Testis (tissue), 3 donors: ENCODE data around the gene ADH1C. TPM values are rescaled to one million over a fixed set of nuclear protein-coding genes. Genes with fewer than 3 reads are reported as not detected.
"Not testable (repeated sequence)": the region's sequence is repeated elsewhere in the genome, so short reads cannot be mapped to it uniquely, and the experiment has no call there.

Experiments
- DNase-seq: peaks from one replicate; pipeline ENCODE4 v3.0.0-alpha.2; 2019
- H3K27ac ChIP-seq, 2 donors: fragments of 200-600 bp; sonication (generic); one replicate each; pipeline ENCODE4 v1.5.1; 2019
- H3K27me3 ChIP-seq: fragments of 200-600 bp; sonication (generic); one replicate; pipeline ENCODE4 v1.5.1; 2019
- H3K36me3 ChIP-seq: fragments of 200-600 bp; sonication (generic); one replicate; pipeline ENCODE4 v1.5.1; 2017; ENCODE audit warnings: low read depth; ENCODE audit errors: missing control alignments
- H3K4me1 ChIP-seq: fragments of 200-600 bp; sonication (generic); one replicate; pipeline ENCODE4 v1.5.1; 2019
- H3K4me3 ChIP-seq, 2 donors: fragments of 200-600 bp; sonication (generic); one replicate each; pipeline ENCODE4 v1.5.1; 2017 to 2019
- H3K9me3 ChIP-seq: fragments of 200-600 bp; sonication (generic); one replicate; pipeline ENCODE4 v1.5.1; 2017
- CTCF ChIP-seq, 3 experiments: fragments of 450-650 bp in 2 of 3; fragments of 200-600 bp in 1 of 3; sonication (generic) in 1 of 3; IDR thresholded peaks; one replicate each; pipeline ENCODE4 v1.5.1; 2016 to 2019; ENCODE audit warnings: antibody characterized with exemption in 3 of 3, mild to moderate bottlenecking in 2 of 3, moderate library complexity in 1 of 3
- POLR2A ChIP-seq: fragments of 450-650 bp; IDR thresholded peaks from one replicate; pipeline ENCODE4 v1.6.1; 2017; ENCODE audit warnings: antibody characterized with exemption, mild to moderate bottlenecking, moderate library complexity
- WGBS, 2 donors: methylation state at CpG; one replicate each; pipeline ENCODE4 v1.1.5; 2018; 5-methylcytosine and 5-hydroxymethylcytosine counted together
- intact Hi-C: fragments of 100-400 bp; cut with DNase I; formaldehyde crosslinking; loops from one replicate; pipeline ENCODE4 v1.15.1; 2023; ENCODE audit warnings: low total_unique reads
- polyA plus RNA-seq: library from polyadenylated mRNA; stranded (reverse); fragments of 350-450 nt; fragmentation: Illumina TruSeq; extraction: RNeasy Lipid Tissue Mini Kit (QIAGEN cat#74804); gene quantifications from one replicate; pipeline ENCODE4 v1.2.3, GENCODE V29; 2014; ENCODE audit warnings: low read depth, low replicate concordance; ENCODE audit not compliant: insufficient read depth
- total RNA-seq, 2 donors: library from RNA; depleted of rRNA; stranded (reverse); fragments of >200 nt; gene quantifications; one replicate each; pipeline ENCODE4 v1.2.3, GENCODE V29; 2016

The ADH1C gene
- total and polyA plus RNA-seq, 3 donors from 2014 or later, result 0.43 to 2.6 (median 2.4) TPM

GRCh38 chr4:99357948-99358347 lies 5.4 kb upstream of the ADH1C start:
- H3K27me3 ChIP-seq, result no peaks in the 10 kb centered on the region
- TF ChIP-seq POLR2A (no peak), CTCF (IDR thresholded peaks at IDR 0.05) (no peak)
- peaks cover 4% of the 10 kb centered on the region for H3K4me1 ChIP-seq
- no peak overlapping the region for H3K27ac ChIP-seq
- H3K36me3 ChIP-seq, result no peaks in the 10 kb centered on the region
- intact Hi-C loops, result no loop called here
- H3K9me3 ChIP-seq, result no peaks in the 10 kb centered on the region
- 30 to 39% methylated on average over 2 of the region's 2 CpGs for WGBS, 2 donors
- DNase-seq, result no peak
- H3K4me3 ChIP-seq, result no peak overlapping the region

GRCh38 chr4:99356992-99357391 lies 4.4 kb upstream of the ADH1C start:
- no peaks in the 10 kb centered on the region for H3K9me3 ChIP-seq
- H3K36me3 ChIP-seq, result no peaks in the 10 kb centered on the region
- WGBS, 2 donors, result 79 to 86% methylated on average over 1 of the region's 1 CpG
- no peak overlapping the region for H3K4me3 ChIP-seq
- no peak for DNase-seq
- TF ChIP-seq CTCF (IDR thresholded peaks at IDR 0.05) (no peak), POLR2A (no peak)
- H3K27ac ChIP-seq, result no peak overlapping the region
- intact Hi-C loops, result no loop called here
- peaks cover 6% of the 10 kb centered on the region for H3K4me1 ChIP-seq
- H3K27me3 ChIP-seq, result no peaks in the 10 kb centered on the region

GRCh38 chr4:99356149-99356548 lies 3.6 kb upstream of the ADH1C start:
- H3K27me3 ChIP-seq, H3K36me3 ChIP-seq, intact Hi-C loops, H3K4me3 ChIP-seq, DNase-seq, H3K9me3 ChIP-seq, H3K4me1 ChIP-seq, H3K27ac ChIP-seq: not testable (repeated sequence)
- 73 to 82% methylated on average over 10 of the region's 10 CpGs for WGBS, 2 donors

GRCh38 chr4:99351487-99351886 lies 1.1 kb downstream of the ADH1C start:
- 82 to 83% methylated on average over 2 of the region's 2 CpGs for WGBS, 2 donors
- H3K4me1 ChIP-seq, result peaks cover 6% of the 10 kb centered on the region
- no peak for TF ChIP-seq POLR2A
- no peak for TF ChIP-seq CTCF (IDR thresholded peaks at IDR 0.05)
- intact Hi-C loops, result no loop called here
- no peaks in the 10 kb centered on the region for H3K36me3 ChIP-seq
- DNase-seq, result no peak
- no peak overlapping the region for H3K27ac ChIP-seq
- no peaks in the 10 kb centered on the region for H3K9me3 ChIP-seq
- no peak overlapping the region for H3K4me3 ChIP-seq
- no peaks in the 10 kb centered on the region for H3K27me3 ChIP-seq

- intact Hi-C loops, result no loop called here
- no peak overlapping the region for H3K4me3 ChIP-seq
- TF ChIP-seq CTCF (IDR thresholded peaks at IDR 0.05) (no peak), POLR2A (no peak)
Observed at GRCh38 chr4:99349338-99349737, 3.2 kb downstream of the ADH1C start.

GRCh38 chr4:99342624-99343023 lies 9.9 kb downstream of the ADH1C start:
- H3K36me3 ChIP-seq, H3K4me1 ChIP-seq, H3K27me3 ChIP-seq, intact Hi-C loops, DNase-seq, H3K9me3 ChIP-seq, H3K27ac ChIP-seq, H3K4me3 ChIP-seq: not testable (repeated sequence)
- 74 to 94% methylated on average over 7 of the region's 7 CpGs for WGBS, 2 donors

More at GRCh38 chr4:99349338-99349737, 3.2 kb downstream of the ADH1C start:
- H3K27me3 ChIP-seq, result no peaks in the 10 kb centered on the region
- H3K4me1 ChIP-seq, result peaks cover 6% of the 10 kb centered on the region
- no peaks in the 10 kb centered on the region for H3K36me3 ChIP-seq
- no peak for DNase-seq
- H3K9me3 ChIP-seq, result no peaks in the 10 kb centered on the region
- H3K27ac ChIP-seq, result no peak overlapping the region
